GM21390 (cell line): ENCODE data around the gene PCNX1.
A peak's percentile ranks its signal among the peaks of the same experiment; 100 is the strongest.
"Not testable (repeated sequence)": the region's sequence is repeated elsewhere in the genome, so short reads cannot be mapped to it uniquely, and the experiment has no call there.

Experiments used
- ATAC-seq: cut with Tn5 transposase; IDR thresholded peaks from one replicate; pipeline ENCODE4 v1.9.1; 2021; ENCODE audit not compliant: unreplicated experiment

Gene PCNX1

DNA sequence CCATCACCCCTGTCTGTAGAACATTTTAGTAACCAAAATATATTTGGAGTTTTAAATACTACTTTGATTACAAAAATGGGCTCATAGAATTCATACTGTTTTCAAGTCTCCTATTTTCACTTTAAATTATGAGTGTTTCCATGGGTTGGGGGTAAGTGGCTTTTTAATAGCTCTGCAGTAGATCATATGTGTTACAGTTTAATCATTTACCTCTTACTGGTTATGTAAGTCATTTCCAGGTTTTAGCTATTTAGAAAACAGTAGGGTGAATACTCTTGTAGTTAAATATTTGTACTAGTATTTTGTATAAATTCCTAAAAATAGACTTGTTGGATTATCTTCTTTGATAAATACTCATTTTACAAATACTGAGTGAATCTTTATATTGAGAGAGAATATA is 8.2 kb downstream of the PCNX1 start:
- ATAC-seq = no peak

DNA sequence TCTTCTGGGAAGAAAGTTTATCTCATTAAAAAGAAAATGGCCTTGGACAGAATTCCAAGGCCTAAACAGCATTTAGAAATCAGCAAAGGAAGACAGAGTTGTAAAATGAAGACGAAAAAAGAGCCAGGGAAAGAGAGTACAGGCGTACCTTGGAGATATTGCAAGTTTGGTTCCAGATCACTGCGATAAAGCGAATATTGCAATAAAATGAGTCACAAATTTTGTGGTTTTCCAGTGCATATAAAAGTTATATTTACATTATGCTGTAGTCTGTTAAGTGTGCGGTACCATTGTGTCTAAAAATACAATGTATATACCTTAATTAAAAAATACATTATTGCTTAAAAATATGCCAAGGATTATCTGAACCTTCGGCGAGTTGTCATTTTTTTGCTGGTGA is 9.0 kb downstream of the PCNX1 start:
- no peak for ATAC-seq

DNA sequence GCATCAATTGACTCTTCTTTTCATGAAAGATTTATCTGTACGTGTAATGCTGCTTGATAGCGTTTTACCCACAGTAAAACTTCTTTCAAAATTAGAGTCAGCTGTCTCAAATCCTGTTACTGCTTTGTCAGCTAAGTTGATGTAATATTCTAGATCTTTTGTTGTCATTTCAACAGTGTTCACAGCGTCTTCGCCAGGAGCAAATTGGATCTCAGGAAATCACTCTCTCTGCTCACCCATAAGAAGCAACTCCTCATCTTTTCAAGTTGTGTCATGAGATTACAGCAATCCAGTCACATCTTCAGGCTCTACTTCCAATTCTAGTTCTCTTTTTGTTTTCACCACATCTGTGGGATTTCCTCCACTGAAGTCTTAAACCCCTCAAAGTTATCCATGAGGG is 9.5 kb downstream of the PCNX1 start:
- ATAC-seq = no peak

DNA sequence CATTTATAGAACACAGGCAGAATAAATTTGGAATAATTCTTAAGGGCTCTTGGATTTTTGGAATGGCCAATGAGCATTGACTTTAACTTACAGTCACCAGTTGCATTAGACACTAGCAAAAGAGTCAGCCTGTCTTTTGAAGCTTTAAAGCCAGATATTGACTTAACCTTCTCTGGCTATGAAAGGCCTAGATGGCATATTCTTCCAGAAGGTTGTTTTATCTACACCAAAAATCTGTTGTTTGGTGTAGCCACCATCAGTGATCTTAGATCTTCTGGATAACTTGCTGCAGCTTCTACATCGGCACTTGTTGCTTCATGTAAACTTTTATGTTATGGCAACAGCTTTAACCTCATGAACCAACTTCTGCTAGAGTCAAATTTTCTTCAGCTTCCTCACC is 10.4 kb downstream of the PCNX1 start:
- ATAC-seq = no peak

DNA sequence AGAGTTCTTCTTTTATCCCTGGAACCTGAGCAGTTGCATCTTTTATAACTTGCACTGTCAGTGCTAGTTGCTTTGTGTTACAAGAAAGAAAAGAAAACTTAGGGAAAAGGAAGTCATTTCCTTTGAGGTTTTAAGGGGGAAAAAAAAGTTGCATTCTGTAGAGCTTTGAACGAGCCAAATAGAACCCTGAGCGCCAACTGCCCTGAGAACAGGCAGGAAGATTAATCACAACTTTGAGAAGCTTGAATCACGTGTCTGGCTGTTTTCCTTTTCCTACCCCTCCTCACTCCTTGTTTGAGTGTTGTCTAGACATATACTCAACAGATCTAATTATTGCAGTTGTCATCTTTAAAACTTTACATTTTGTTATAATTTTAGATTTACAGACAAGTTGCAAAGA is 12.5 kb downstream of the PCNX1 start:
- no peak for ATAC-seq

DNA sequence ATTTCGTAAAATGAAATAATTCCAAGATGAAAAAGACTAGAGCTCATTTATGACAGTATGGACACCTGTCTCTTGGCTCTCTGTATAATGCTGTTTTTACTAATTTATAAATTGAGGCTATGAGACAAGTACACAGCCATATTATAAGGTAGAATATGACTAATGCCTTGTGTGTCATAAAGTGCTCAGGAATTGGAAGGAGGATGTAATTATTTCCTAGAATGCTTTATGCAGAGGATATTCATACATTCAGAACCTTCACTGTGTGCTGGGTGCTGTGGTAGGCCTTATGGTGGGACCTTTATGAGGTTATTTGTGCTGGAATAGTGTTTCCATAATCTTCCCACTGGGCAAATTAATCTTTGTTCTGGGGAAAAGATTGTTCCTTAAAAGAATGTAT is 13.3 kb downstream of the PCNX1 start:
- ATAC-seq = no peak

DNA sequence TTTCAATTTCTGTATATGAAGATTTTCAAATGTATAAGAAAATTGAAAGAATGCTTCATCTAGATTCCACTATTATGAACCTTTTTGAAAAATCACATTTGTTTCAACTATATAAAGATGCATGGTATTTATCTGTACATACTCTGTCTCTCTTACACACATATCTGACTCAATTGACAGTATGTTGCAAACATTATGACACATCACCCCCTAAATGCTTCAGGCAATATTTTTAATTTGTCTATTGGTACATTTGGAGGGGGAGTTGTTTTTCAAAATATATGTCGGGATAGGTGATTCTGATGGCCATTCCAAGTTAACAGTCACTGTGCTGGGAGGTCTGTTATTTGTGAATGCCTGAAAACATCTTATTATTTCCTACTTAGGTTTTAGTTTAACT is 14.4 kb downstream of the PCNX1 start:
- no peak for ATAC-seq

DNA sequence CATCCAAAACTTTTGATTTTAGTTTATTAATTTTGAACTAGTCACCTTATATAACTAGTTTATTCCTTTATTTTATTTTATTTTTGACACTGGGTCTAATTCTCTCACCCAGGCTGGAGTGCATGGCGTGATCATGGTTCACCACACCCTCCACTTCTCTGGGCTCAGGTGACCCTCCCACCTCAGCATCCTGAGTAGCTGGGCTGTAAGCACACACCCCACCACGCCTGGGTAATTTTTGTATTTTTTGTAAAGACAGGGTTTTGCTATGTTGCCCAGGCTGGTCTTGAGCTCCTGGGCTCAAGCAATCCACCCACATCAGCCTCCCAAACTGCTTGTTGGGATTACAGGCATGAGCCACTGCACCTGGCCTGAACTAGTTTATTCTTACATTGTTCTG is 17.3 kb downstream of the PCNX1 start:
- ATAC-seq = no peak

DNA sequence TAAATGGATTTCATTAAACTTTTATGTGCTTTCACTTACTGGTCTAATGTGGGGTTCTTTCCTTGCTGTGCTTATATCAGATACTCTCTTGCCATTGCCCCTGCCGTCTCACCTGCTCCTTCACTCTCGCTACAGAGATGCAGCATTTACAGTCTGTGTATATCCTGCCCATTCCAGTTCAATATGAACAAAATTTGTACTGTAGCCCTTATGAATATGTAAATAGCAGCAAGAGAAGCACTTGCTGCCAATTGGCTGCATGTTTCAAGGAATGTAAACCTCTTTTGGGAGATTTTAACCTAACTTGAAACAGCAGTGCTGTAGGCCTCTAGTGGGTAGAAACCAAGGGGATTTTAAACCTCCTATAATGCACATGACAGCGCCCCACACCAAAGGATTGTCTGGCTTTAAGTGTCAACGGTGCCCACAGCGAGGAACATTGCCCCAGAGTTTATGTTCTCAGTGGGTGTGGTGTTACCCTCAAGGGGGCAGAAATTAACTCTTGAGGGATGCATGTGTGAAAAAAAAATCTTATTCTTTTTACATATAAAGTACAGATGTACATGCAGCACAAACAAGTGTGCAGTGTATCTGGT is 19.1 kb downstream of the PCNX1 start:
- no peak for ATAC-seq

DNA sequence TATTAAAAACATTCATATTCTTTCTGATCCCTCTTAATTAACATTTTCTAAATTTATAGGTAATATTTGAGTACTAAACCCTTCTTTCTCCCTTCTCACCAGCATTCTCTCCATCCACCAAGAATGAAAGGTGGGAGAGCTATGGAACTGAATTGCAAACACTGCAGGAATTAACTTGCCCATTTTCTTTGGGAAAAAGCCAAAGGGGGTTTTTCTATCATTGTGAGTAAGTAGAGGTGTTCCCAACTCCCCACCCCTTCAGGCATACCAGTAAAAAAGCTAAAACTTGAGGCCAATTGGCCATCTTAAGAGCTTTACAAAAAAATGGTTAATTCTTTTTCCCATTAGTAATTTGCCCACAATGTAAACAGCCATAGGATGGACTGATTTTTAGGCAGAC is 23.7 kb downstream of the PCNX1 start:
- ATAC-seq = no peak

DNA sequence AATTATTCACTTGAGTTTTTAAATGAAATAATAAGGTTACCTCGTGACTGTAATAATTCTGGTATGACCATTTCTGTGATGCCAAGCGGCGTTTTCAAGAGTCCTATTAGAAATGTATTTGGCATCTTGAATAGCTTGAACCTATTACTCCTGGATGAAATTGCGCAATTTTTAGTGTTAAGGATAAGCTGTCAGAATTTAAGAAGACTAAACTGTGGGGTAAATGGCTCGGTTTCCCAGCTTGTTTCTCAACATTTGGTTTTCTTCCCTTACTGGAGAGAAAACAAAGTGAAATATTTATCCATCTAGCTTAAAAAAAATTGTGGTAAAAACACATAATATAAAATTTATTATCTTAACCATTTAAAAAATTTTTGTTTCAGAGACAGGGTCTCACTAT is 26.8 kb downstream of the PCNX1 start:
- ATAC-seq = no peak

DNA sequence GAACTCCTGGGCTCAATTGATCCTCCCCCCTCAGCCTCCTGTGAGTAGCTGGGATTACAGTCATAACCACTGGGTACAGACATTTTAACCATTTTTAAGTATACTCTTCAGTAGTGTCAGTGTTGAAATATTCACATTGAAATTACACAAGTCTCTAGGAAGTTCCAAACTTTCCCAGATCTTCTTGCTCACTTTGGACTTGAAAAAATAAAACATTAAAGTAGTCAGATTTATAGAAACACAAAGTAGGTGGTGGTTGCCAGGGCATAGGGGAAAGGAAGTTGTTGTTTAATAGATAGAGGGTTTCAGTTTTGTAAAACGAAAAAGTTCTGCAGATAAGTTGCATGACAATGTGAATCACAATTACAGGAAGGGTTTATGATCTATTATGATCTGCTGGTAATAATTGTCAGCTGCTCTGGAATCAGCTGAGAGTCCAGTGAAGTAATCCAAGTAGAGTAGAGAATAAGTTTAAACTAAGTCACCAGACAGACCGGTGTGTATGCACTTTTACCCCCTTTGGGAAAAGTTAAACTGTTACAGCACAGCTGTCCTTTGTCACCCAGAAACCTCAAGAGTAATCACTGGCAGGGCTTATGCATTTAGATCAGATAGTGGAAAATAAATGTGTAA is 27.4 kb downstream of the PCNX1 start:
- peak; percentile 85 for ATAC-seq

DNA sequence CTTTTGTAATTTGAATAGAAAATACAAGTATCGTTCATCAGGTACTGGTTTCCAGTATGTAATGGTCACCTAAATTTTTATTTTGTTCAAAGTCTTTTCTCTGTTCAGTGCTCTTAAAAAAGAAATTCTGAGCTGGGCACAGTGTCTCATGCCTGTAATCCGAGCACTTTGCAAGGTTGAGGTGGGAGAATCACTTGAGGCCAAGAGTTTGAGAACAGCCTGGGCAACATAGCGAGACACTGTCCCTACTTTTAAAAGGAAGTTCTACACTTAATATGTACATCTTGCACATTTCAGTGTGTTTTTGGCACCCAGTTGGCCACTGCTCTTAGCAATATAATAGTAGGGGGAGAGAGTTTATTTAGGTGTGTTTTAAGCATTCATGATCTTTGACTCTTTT is 27.9 kb downstream of the PCNX1 start:
- peak; percentile 9 for ATAC-seq

DNA sequence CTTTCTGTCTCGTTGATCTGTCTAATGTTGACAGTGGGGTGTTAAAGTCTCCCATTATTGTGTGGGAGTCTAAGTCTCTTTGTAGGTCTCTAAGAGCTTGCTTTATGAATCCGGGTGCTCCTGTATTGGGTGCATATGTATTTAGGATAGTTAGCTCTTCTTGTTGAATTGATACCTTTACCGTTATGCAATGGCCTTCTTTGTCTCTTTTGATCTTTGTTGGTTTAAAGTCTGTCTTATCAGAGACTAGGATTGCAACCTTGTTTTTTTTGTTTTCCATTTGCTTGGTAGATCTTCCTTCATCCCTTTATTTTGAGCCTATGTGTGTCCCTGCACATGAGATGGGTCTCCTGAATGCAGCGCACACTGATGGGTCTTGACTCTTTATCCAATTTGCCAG is 32.4 kb downstream of the PCNX1 start:
- not testable (repeated sequence) for ATAC-seq

DNA sequence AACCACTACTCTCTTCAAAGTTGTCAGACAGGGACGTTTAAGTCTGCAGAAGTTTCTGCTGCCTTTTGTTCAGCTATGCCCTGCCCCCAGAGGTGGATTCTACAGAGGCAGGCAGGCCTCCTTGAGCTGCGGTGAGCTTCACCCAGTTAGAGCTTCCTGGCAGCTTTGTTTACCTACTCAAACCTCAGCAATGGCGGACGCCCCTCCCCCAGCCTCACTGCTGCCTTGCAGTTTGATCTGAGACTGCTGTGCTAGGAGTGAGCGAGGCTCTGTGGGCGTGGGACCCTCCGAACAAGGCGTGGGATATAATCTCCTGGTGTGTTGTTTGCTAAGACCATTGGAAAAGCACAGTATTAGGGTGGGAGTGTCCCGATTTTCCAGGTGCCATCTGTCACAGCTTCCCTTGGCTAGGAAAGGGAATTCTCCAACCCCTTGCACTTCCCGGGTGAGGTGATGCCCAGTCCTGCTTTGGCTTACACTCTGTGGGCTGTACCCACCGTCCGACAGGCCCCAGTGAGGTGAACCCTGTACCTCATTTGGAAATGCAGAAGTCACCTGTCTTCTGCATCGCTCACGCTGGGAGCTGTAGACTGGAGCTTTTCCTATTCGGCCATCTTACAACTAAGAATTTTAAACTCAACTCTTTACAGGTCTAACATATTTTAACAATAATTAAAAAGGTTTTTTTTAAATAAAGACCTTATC is 34.5 kb downstream of the PCNX1 start:
- ATAC-seq = not testable (repeated sequence)

DNA sequence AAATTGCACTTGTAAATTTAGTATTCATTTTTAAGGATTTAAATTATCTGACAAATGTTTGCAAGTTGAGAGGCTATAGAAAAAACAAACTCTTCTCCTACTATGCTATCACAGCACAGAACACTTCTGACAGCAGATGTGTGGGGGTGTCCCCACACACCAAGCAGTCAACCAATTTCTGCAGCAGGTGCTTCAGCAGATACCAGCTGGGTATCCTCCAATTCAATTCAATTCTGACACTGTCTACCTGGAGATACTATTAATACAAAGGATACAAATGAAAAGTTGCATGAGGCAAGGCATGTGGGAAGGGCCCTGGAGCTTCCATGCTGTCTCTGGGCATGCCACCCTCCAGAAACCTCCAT is 35.1 kb downstream of the PCNX1 start:
- ATAC-seq = no peak

DNA sequence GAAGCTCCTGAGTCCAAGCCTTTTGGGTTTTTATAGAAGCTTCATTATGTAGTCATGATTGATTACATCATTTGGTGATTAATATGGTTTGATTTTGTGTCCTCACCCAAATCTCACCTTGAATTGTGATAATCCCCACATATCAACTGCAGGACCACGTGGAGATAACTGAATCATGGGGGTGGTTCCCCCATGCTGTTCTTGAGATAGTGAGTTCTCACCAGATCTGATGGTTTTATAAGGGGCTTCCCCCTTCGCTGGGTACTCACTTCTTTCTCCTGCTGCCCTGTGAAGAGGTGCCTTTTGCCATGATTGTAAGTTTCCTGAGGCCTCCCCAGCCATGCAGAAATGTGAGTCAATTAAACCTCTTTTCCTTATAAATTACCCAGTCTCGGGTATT is 35.5 kb downstream of the PCNX1 start:
- ATAC-seq = not testable (repeated sequence)

DNA sequence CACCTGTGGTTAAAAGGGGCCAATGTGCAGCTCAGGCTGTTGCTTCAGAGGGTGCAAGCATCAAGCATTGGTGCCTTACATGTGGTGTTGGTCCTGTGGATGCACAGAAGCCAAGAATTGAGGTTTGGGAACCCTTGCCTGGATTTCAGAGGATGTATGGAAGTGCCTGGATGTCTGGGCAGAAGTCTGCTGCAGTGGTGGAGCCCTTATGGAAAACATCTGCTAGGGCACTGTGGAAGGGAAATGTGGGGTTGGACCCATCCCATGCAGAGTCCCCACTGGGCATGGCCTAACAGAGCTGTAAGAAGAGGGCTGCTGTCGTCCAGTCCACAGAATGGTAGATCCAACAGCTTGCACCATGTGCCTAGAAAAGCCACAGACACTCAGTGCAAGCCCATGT is 36.6 kb downstream of the PCNX1 start:
- ATAC-seq = no peak

DNA sequence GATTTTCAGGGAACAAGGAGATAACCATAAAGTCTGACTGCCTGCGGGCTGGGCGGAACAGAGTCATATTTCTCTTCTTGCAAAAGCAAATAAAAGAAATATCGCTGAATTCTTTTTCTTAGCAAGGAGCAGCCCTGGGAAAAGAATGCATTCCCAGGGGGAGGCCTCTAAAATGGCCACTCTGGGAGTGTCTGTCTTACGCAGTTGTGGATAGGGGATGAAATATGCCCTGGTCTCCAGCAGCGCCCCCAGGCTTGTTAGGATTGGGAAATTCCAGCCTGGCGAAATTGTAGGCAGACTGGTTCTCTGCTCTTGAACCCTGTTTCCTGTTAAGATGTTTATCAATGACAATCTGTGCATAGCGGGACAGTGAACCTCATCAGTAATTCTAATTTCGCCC is 40.5 kb downstream of the PCNX1 start:
- ATAC-seq = no peak

DNA sequence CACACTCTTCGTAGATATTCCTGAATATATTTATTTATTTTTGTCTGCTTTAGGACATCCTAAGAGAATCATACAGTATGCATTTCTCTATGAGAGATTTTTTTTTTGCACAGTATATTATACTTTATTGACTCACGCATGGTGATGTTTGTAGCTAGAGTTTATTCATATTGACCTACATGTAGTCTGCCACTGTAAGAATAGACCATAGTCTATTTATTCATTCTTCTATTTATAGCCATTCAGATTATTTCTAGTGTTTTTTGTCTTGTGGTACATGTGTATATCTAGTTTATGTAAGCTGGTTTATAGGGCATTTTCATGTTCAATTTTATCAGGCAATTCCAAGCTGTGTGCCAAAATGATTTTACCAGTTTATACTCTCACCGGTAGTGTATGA is 45.2 kb downstream of the PCNX1 start:
- no peak for ATAC-seq

DNA sequence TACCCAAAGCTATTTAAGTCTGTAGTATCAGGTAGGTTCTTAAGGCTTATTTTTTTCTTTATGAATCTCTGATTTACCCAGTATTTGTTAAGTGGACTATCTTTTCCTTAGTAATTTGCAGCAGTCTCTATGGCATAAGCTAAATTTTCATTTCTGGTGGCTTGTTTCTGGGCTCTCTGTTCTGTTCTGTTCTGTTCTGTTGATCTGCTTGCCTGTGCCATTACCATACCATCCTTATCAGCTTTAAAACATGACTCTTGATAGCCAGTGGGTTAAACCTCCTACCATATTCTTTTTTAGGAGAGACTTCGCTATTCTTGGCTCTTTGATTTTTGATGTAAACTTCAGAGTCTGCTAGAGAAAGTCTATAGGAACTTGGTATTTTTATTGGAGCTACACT is 46.8 kb downstream of the PCNX1 start:
- no peak for ATAC-seq

DNA sequence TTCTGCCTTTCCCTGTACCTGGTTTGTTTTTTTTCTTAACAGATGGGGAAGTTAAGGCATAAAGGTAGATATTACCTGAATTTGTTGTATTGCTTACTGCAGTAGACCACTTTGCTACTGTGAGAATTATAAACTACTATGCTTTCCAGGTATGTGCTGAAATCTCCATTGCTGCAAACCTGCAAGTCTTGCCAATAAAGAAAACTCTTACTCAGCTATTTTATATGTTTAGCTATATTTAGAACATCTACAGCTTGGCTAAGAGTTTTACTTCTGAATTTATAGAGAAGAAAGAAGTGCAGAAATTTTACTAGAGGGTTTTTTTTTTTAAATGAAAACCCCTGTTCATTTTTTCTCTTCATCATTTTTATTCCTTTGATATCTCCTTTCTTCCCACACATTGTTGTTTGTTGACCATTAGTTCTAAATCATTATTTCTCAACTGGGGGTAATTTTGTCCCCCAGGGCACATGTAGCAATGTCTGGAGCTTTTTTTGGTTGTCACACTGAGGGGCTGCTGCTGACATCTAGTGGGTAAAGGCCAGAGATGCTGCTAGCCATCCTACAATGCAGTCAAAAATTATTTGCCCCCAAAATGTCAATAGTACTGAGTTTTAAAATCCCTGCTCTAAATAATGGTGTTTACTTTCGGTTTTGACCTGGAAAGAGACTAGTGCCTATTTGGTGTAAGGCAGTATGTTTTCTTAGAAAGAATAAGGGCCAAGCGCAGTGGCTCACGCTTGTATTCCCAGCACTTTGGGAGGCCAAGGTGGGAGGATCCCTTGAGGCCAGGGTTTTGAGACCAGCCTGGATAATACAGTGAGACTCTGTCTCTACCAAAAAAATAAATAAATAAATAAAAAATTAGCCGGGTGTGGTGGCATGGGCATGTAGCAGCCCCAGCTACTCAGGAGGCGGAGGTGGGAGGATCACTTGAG is 48.6 kb downstream of the PCNX1 start:
- ATAC-seq = no peak
